VCaP (cell line): ENCODE data around the gene TNFRSF13B.

Experiments
- H3K27ac ChIP-seq: fragments of 450-650 bp; 2 replicates; pipeline ENCODE4 v1.5.1; 2017
- CTCF ChIP-seq: fragments of 450-650 bp; conservative IDR thresholded peaks from 2 replicates; pipeline ENCODE4 v1.5.1; 2017; ENCODE audit warnings: mild to moderate bottlenecking, moderate library complexity

TNFRSF13B gene

GRCh38 chr17:16953841-16954240 lies 18.1 kb downstream of the TNFRSF13B start:
- no peak overlapping the region for H3K27ac ChIP-seq

GRCh38 chr17:16953347-16953746 lies 18.6 kb downstream of the TNFRSF13B start:
- no peak for TF ChIP-seq CTCF

More at GRCh38 chr17:16953841-16954240, 18.1 kb downstream of the TNFRSF13B start:
- TF ChIP-seq CTCF: no peak

GRCh38 chr17:16952401-16952800 lies 19.5 kb downstream of the TNFRSF13B start:
- H3K27ac ChIP-seq: no peak overlapping the region
- no peak for TF ChIP-seq CTCF

More at GRCh38 chr17:16953347-16953746, 18.6 kb downstream of the TNFRSF13B start:
- H3K27ac ChIP-seq: no peak overlapping the region

GRCh38 chr17:16950488-16950887 lies 21.4 kb downstream of the TNFRSF13B start:
- TF ChIP-seq CTCF: no peak
- no peak overlapping the region for H3K27ac ChIP-seq

- H3K27ac ChIP-seq: no peak overlapping the region
These were observed 23.1 kb downstream of the TNFRSF13B start for GRCh38 chr17:16948587-16949376.

GRCh38 chr17:16947470-16947869 lies 24.4 kb downstream of the TNFRSF13B start:
- no peak for TF ChIP-seq CTCF
- no peak overlapping the region for H3K27ac ChIP-seq

More at GRCh38 chr17:16948587-16949376, 23.1 kb downstream of the TNFRSF13B start:
- no peak for TF ChIP-seq CTCF

- TF ChIP-seq CTCF: no peak; the same call in 1 of the 2 replicates
- no peak overlapping the region for H3K27ac ChIP-seq
These were observed 26.2 kb downstream of the TNFRSF13B start for GRCh38 chr17:16945663-16946218.
